WTC11 (cell line): Measurements from ENCODE around the gene SKI. TPM values are rescaled to one million over a fixed set of nuclear protein-coding genes. Genes with fewer than 3 reads are reported as not detected.

Experiments used
- ATAC-seq: fragments of 200-7000 bp; cut with Tn5 transposase; 2 replicates; pipeline ENCODE4 v1.10.0; 2021; ENCODE audit warnings: mild to moderate bottlenecking, moderate library complexity
- CTCF ChIA-PET: fragments of 300-600 bp; sonication (Branson Sonifier 250); formaldehyde crosslinking; loops from one replicate; lab custom pipeline; 2021; ENCODE audit warnings: antibody characterized with exemption; lab: Charles Lee
- POLR2A ChIA-PET: fragments of 350-600 bp; sonication (Branson Sonifier 250); formaldehyde crosslinking; loops from one replicate; lab custom pipeline; 2021; ENCODE audit warnings: antibody characterized with exemption; lab: Charles Lee
- DNase-seq: peaks from one replicate; pipeline ENCODE4 v3.0.0; 2021; ENCODE audit warnings: low spot score
- H3K27ac Mint-ChIP-seq: 2 replicates; pipeline ENCODE4 v1.8.0; 2021; ENCODE audit warnings: mixed read lengths
- H3K27me3 Mint-ChIP-seq: 2 replicates; pipeline ENCODE4 v1.8.0; 2021; ENCODE audit warnings: low read depth, mild to moderate bottlenecking, moderate library complexity, mixed read lengths
- H3K36me3 Mint-ChIP-seq: 2 replicates; pipeline ENCODE4 v1.8.0; 2021; ENCODE audit warnings: mixed read lengths
- H3K4me1 Mint-ChIP-seq: 2 replicates; pipeline ENCODE4 v1.8.0; 2022; ENCODE audit warnings: mixed read lengths
- H3K4me3 Mint-ChIP-seq: 2 replicates; pipeline ENCODE4 v1.8.0; 2021; ENCODE audit warnings: mild to moderate bottlenecking, moderate library complexity, mixed read lengths
- H3K9me3 Mint-ChIP-seq: 2 replicates; pipeline ENCODE4 v1.8.0; 2021; ENCODE audit warnings: mixed read lengths
- ATF1 ChIP-seq: sonication (generic); formaldehyde crosslinking; IDR thresholded peaks from 2 replicates; pipeline ENCODE4 v1.8.1; 2023; ENCODE audit warnings: mild to moderate bottlenecking, moderate library complexity, missing genetic modification reagents
- ESRRA ChIP-seq: sonication (generic); formaldehyde crosslinking; IDR thresholded peaks from 2 replicates; pipeline ENCODE4 v1.8.1; 2022; ENCODE audit warnings: mild to moderate bottlenecking, missing genetic modification reagents, borderline replicate concordance
- ETV6 ChIP-seq: sonication (generic); formaldehyde crosslinking; IDR thresholded peaks from 2 replicates; pipeline ENCODE4 v1.8.1; 2022; ENCODE audit warnings: mild to moderate bottlenecking, missing genetic modification reagents
- FOXP1 ChIP-seq: sonication (generic); formaldehyde crosslinking; IDR thresholded peaks from 2 replicates; pipeline ENCODE4 v1.8.0; 2022; ENCODE audit warnings: missing genetic modification reagents, mild to moderate bottlenecking, moderate library complexity, borderline replicate concordance
- IRF2 ChIP-seq: sonication (generic); formaldehyde crosslinking; IDR thresholded peaks from 2 replicates; pipeline ENCODE4 v1.8.0; 2022; ENCODE audit warnings: low read depth, missing genetic modification reagents, borderline replicate concordance
- MXD4 ChIP-seq: fragments of 250-450 bp; sonication (Bioruptor Pico); IDR thresholded peaks from 2 replicates; pipeline ENCODE4 v1.8.0; 2021; ENCODE audit warnings: mild to moderate bottlenecking, moderate library complexity, borderline replicate concordance
- MYBL2 ChIP-seq: sonication (generic); formaldehyde crosslinking; IDR thresholded peaks from 2 replicates; pipeline ENCODE4 v1.8.1; 2023; ENCODE audit warnings: mild to moderate bottlenecking, moderate library complexity, missing genetic modification reagents
- NFE2L1 ChIP-seq: sonication (generic); formaldehyde crosslinking; IDR thresholded peaks from 2 replicates; pipeline ENCODE4 v1.8.1; 2023; ENCODE audit warnings: missing genetic modification reagents
- SMAD4 ChIP-seq: sonication (generic); formaldehyde crosslinking; IDR thresholded peaks from 2 replicates; pipeline ENCODE4 v1.8.0; 2022; ENCODE audit warnings: mild to moderate bottlenecking, missing genetic modification reagents
- ZNF416 ChIP-seq: fragments of 250-450 bp; sonication (Bioruptor Pico); IDR thresholded peaks from 2 replicates; pipeline ENCODE4 v1.9.0; 2021; ENCODE audit warnings: mild to moderate bottlenecking, inconsistent platforms
- total RNA-seq: library from RNA; stranded (reverse); gene quantifications from 3 replicates; pipeline ENCODE4 v1.2.3, GENCODE V29; 2021
- TF ChIP-seq, protein P1 (sequence below): fragments of 250-450 bp; sonication (Bioruptor Pico); IDR thresholded peaks from 2 replicates; pipeline ENCODE4 v1.9.0; 2021; ENCODE audit warnings: mild to moderate bottlenecking
- TF ChIP-seq, protein P2 (sequence below): sonication (generic); formaldehyde crosslinking; IDR thresholded peaks from 2 replicates; pipeline ENCODE4 v1.8.1; 2022; ENCODE audit warnings: low read depth, missing genetic modification reagents, borderline replicate concordance
- TF ChIP-seq, protein P3 (sequence below): sonication (generic); formaldehyde crosslinking; IDR thresholded peaks from 2 replicates; pipeline ENCODE4 v1.8.0; 2023; ENCODE audit warnings: missing genetic modification reagents
- TF ChIP-seq, protein P4 (sequence below): sonication (generic); formaldehyde crosslinking; IDR thresholded peaks from 2 replicates; pipeline ENCODE4 v1.8.0; 2022; ENCODE audit warnings: mild to moderate bottlenecking, missing genetic modification reagents
- TF ChIP-seq, protein P5 (sequence below): sonication (generic); formaldehyde crosslinking; conservative IDR thresholded peaks from 2 replicates; pipeline ENCODE4 v1.8.1; 2023; ENCODE audit warnings: mild to moderate bottlenecking, low read depth, missing genetic modification reagents, moderate library complexity
- TF ChIP-seq, protein P6 (sequence below): sonication (generic); formaldehyde crosslinking; IDR thresholded peaks from 2 replicates; pipeline ENCODE4 v1.8.0; 2022; ENCODE audit warnings: mild to moderate bottlenecking, missing genetic modification reagents
- TF ChIP-seq, protein P7 (sequence below): sonication (generic); formaldehyde crosslinking; IDR thresholded peaks from 2 replicates; pipeline ENCODE4 v1.8.1; 2023; ENCODE audit warnings: mild to moderate bottlenecking, missing genetic modification reagents, moderate library complexity
- TF ChIP-seq, protein P8 (sequence below): fragments of 200-600 bp; IDR thresholded peaks from 2 replicates; pipeline ENCODE4 v1.8.0; 2022; ENCODE audit warnings: antibody characterized with exemption

Gene SKI
- total RNA-seq, 1 experiment from 2014 or later, result 88.6 TPM

DNA sequence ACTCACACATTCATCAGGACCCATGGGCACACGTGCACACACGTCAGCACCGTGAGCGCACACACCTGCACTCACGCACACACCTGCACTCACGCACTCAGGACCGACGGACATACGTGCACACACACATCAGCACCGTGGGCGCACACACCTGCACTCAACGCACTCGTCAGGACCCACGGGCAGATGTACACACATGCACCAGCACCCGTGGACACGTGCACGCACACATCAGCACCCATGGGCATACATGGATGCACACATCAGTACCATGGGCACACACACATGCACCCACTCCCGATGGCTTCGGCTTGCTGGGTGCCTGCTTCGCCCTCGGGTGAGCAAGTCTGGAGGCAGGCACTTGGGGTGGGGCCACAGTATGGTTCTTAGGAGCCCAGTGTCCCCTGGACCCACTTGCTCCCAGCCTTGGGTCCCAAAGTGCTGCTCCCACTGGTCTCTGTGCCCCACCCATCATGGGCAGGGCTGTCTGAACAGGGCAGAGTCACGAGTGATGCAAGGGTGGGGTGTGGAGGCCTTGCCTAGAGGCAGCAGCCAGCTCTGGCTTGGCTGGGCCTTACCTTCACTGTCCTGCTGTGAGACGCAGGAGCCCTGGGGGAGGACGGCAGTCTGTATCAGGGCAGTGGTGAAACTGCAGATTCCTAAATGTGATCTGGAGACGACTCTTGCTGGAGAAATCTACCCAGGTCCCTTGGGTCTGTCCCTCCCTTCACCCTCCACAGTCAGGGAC lies 49.8 kb downstream of the SKI start:
- DNase-seq (no peak), ATAC-seq (no peak)
- H3K4me1 Mint-ChIP-seq, result peaks cover 55% of the 10 kb centered on the region
- no peak for TF ChIP-seq IRF2
- TF ChIP-seq, protein P1, sequence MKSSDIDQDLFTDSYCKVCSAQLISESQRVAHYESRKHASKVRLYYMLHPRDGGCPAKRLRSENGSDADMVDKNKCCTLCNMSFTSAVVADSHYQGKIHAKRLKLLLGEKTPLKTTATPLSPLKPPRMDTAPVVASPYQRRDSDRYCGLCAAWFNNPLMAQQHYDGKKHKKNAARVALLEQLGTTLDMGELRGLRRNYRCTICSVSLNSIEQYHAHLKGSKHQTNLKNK (CRISPR knock-in tag), result no peak
- H3K27me3 Mint-ChIP-seq, result no peaks in the 10 kb centered on the region
- H3K36me3 Mint-ChIP-seq, result peaks cover 7% of the 10 kb centered on the region
- no peaks in the 10 kb centered on the region for H3K9me3 Mint-ChIP-seq
- no peak overlapping the region; the same call in 1 of the 2 replicates for H3K4me3 Mint-ChIP-seq
- H3K27ac Mint-ChIP-seq, result peak overlapping the region; percentile 97
- ChIA-PET POLR2A (no interaction called here), CTCF (no interaction called here)

DNA sequence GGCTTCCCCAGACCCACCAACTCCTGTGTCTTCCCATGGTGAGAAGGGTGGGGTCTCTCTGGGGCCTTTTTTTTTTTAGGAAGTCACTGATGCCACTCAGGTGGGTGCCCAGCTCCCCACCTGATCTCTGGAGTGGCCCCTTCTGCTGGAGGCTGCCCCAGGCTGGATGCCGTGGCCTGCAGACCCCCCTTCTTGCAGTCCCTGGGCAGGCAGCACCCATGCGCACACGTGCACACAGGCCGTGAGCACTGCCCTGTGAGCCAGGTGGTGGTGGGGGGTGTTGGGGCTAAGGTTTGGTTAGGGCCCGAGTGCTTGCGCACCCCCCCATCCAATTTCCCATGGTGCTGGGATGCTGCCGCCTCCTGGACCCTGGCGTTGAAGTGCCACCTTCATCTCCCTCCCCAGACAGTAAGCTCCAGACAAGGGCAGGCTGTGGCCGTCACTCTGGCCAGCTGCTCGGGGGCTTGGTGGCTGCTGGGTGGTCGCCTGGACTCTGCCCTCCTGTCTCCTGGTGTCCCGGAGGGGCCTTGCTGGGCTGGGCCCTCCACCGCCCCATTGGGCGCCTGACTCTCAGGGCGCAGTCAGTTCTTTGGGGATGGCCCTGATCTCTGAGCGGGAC lies 50.6 kb downstream of the SKI start:
- H3K27me3 Mint-ChIP-seq, result no peaks in the 10 kb centered on the region
- ATAC-seq, result peak; percentile 1; the same call in 1 of the 2 replicates
- POLR2A ChIA-PET, result interaction anchor here (0.6 to 0.7 kb wide), 2 partner anchors 31 to 75 kb away, joined by 3 read pairs; no protein-coding TSS in a partner anchor
- H3K36me3 Mint-ChIP-seq, result peaks cover 7% of the 10 kb centered on the region
- TF ChIP-seq IRF2, result no peak
- TF ChIP-seq, protein P2, sequence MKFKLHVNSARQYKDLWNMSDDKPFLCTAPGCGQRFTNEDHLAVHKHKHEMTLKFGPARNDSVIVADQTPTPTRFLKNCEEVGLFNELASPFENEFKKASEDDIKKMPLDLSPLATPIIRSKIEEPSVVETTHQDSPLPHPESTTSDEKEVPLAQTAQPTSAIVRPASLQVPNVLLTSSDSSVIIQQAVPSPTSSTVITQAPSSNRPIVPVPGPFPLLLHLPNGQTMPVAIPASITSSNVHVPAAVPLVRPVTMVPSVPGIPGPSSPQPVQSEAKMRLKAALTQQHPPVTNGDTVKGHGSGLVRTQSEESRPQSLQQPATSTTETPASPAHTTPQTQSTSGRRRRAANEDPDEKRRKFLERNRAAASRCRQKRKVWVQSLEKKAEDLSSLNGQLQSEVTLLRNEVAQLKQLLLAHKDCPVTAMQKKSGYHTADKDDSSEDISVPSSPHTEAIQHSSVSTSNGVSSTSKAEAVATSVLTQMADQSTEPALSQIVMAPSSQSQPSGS (CRISPR knock-in tag), result no peak
- H3K4me1 Mint-ChIP-seq, result peaks cover 48% of the 10 kb centered on the region
- no peak for DNase-seq
- H3K9me3 Mint-ChIP-seq, result no peaks in the 10 kb centered on the region
- CTCF ChIA-PET, result interaction anchor here (1.0 to 1.5 kb wide), 4 partner anchors 41 to 103 kb away, joined by 3 to 5 read pairs (median 4); partner anchors contain the start of gene FAAP20
- H3K4me3 Mint-ChIP-seq, result peak overlapping the region; percentile 50
- H3K27ac Mint-ChIP-seq, result peak overlapping the region; percentile 97

DNA sequence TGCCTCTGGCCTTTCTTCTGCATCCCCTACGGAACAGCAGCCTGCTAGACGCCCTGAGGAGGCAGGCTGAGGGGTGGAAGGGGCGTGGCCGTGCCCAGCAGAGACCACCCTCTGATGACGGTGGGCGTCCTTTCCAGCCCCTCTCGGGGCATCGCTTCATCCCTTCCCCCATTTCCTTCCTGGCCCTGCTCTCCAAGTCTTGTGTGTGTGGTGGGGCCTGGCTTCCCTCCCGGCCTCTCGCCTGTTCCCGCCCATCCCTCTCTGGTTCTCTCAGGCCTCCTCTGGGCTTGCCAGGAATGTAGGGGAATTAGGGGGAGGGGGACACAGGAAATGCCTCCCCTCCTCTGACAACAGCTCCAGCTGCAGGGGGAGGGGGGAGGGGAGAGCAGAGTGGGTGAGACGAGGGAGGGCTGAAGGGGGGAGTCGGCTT lies 51.1 kb downstream of the SKI start:
- Mint-ChIP-seq H3K36me3 (peaks cover 7% of the 10 kb centered on the region), H3K4me1 (peaks cover 50% of the 10 kb centered on the region), H3K27ac (peak overlapping the region; percentile 97), H3K27me3 (no peaks in the 10 kb centered on the region), H3K4me3 (peak overlapping the region; percentile 50), H3K9me3 (no peaks in the 10 kb centered on the region)
- CTCF ChIA-PET, result interaction anchor here (1.0 to 1.5 kb wide), 5 partner anchors 36 to 103 kb away, joined by 3 to 5 read pairs (median 4); partner anchors contain the start of gene FAAP20
- POLR2A ChIA-PET, result interaction anchor here (0.6 to 0.7 kb wide), 2 partner anchors 31 to 76 kb away, joined by 3 read pairs; no protein-coding TSS in a partner anchor
- ATAC-seq (peak; percentile 94), DNase-seq (peak; percentile 89)
- TF ChIP-seq, protein P3, sequence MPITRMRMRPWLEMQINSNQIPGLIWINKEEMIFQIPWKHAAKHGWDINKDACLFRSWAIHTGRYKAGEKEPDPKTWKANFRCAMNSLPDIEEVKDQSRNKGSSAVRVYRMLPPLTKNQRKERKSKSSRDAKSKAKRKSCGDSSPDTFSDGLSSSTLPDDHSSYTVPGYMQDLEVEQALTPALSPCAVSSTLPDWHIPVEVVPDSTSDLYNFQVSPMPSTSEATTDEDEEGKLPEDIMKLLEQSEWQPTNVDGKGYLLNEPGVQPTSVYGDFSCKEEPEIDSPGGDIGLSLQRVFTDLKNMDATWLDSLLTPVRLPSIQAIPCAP, result no peak
- no peak for TF ChIP-seq ESRRA (CRISPR knock-in tag)
- 0 out of 2 replicates have a peak, but pooled peaks have one; percentile 52 for TF ChIP-seq FOXP1 (CRISPR knock-in tag)
- TF ChIP-seq, protein P1 (CRISPR knock-in tag), result no peak
- no peak for TF ChIP-seq ZNF416 (CRISPR knock-in tag)
- TF ChIP-seq, protein P4, sequence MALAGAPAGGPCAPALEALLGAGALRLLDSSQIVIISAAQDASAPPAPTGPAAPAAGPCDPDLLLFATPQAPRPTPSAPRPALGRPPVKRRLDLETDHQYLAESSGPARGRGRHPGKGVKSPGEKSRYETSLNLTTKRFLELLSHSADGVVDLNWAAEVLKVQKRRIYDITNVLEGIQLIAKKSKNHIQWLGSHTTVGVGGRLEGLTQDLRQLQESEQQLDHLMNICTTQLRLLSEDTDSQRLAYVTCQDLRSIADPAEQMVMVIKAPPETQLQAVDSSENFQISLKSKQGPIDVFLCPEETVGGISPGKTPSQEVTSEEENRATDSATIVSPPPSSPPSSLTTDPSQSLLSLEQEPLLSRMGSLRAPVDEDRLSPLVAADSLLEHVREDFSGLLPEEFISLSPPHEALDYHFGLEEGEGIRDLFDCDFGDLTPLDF (CRISPR knock-in tag), result no peak
- TF ChIP-seq, protein P5, sequence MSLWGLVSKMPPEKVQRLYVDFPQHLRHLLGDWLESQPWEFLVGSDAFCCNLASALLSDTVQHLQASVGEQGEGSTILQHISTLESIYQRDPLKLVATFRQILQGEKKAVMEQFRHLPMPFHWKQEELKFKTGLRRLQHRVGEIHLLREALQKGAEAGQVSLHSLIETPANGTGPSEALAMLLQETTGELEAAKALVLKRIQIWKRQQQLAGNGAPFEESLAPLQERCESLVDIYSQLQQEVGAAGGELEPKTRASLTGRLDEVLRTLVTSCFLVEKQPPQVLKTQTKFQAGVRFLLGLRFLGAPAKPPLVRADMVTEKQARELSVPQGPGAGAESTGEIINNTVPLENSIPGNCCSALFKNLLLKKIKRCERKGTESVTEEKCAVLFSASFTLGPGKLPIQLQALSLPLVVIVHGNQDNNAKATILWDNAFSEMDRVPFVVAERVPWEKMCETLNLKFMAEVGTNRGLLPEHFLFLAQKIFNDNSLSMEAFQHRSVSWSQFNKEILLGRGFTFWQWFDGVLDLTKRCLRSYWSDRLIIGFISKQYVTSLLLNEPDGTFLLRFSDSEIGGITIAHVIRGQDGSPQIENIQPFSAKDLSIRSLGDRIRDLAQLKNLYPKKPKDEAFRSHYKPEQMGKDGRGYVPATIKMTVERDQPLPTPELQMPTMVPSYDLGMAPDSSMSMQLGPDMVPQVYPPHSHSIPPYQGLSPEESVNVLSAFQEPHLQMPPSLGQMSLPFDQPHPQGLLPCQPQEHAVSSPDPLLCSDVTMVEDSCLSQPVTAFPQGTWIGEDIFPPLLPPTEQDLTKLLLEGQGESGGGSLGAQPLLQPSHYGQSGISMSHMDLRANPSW, result no peak; the same call in 1 of the 2 replicates
- peak; percentile 85 for TF ChIP-seq ETV6 (CRISPR knock-in tag)
- TF ChIP-seq SMAD4, result no peak
- TF ChIP-seq ATF1 (CRISPR knock-in tag), result no peak
- TF ChIP-seq, protein P6, sequence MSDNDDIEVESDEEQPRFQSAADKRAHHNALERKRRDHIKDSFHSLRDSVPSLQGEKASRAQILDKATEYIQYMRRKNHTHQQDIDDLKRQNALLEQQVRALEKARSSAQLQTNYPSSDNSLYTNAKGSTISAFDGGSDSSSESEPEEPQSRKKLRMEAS (CRISPR knock-in tag), result peak; percentile 76
- TF ChIP-seq, protein P7, sequence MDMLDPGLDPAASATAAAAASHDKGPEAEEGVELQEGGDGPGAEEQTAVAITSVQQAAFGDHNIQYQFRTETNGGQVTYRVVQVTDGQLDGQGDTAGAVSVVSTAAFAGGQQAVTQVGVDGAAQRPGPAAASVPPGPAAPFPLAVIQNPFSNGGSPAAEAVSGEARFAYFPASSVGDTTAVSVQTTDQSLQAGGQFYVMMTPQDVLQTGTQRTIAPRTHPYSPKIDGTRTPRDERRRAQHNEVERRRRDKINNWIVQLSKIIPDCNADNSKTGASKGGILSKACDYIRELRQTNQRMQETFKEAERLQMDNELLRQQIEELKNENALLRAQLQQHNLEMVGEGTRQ (CRISPR knock-in tag), result no peak
- TF ChIP-seq NFE2L1 (CRISPR knock-in tag), result no peak
- no peak for TF ChIP-seq MXD4
- TF ChIP-seq MYBL2 (CRISPR knock-in tag), result no peak; the same call in 1 of the 2 replicates
- TF ChIP-seq, protein P8, sequence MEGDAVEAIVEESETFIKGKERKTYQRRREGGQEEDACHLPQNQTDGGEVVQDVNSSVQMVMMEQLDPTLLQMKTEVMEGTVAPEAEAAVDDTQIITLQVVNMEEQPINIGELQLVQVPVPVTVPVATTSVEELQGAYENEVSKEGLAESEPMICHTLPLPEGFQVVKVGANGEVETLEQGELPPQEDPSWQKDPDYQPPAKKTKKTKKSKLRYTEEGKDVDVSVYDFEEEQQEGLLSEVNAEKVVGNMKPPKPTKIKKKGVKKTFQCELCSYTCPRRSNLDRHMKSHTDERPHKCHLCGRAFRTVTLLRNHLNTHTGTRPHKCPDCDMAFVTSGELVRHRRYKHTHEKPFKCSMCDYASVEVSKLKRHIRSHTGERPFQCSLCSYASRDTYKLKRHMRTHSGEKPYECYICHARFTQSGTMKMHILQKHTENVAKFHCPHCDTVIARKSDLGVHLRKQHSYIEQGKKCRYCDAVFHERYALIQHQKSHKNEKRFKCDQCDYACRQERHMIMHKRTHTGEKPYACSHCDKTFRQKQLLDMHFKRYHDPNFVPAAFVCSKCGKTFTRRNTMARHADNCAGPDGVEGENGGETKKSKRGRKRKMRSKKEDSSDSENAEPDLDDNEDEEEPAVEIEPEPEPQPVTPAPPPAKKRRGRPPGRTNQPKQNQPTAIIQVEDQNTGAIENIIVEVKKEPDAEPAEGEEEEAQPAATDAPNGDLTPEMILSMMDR, result no peak
